PFSK-1 (cell line): ENCODE measurements around the gene USP17L18.
"Not testable (repeated sequence)": the region's sequence is repeated elsewhere in the genome, so short reads cannot be mapped to it uniquely, and the experiment has no call there.

Source experiments
- FOXP2 ChIP-seq: optimal IDR thresholded peaks from 2 replicates; pipeline ENCODE3; 2011; ENCODE audit warnings: borderline replicate concordance, control low read depth, inconsistent platforms; ENCODE audit not compliant: insufficient read depth; ENCODE audit errors: extremely low read length, extremely low read depth
- POLR2AphosphoS5 ChIP-seq: IDR thresholded peaks from 2 replicates; pipeline ENCODE4 v1.6.1; 2012; ENCODE audit warnings: low read depth, mild to moderate bottlenecking, control low read depth, low read length, moderate library complexity
- REST ChIP-seq, 2 experiments: IDR thresholded peaks; 2 replicates each; pipeline versions ENCODE4 v1.6.1 to v1.8.0; 2011 to 2012; ENCODE audit warnings: low read depth in 2 of 2, low read length in 2 of 2, control low read depth in 1 of 2, inconsistent platforms in 1 of 2, mild to moderate bottlenecking in 1 of 2, moderate library complexity in 1 of 2; ENCODE audit not compliant: insufficient read depth in 1 of 2
- SIN3A ChIP-seq: IDR thresholded peaks from 2 replicates; pipeline ENCODE4 v1.6.1; 2012; ENCODE audit warnings: mild to moderate bottlenecking, low read length, moderate library complexity, borderline replicate concordance; ENCODE audit not compliant: insufficient read depth
- TAF1 ChIP-seq: IDR thresholded peaks from 2 replicates; pipeline ENCODE4 v1.6.1; 2012; ENCODE audit warnings: low read length, control low read depth, borderline replicate concordance; ENCODE audit not compliant: insufficient read depth

- TF ChIP-seq TAF1; SIN3A; REST (IDR thresholded peaks at IDR 0.05; ENCODE audit: insufficient read depth in 1 of 2, low read depth in 2 of 2, low read length in 2 of 2); POLR2AphosphoS5; FOXP2: not testable (repeated sequence)
Observed at GRCh38 chr4:9247953-9248680, at the start of gene USP17L18.
